H1 (cell line): ENCODE measurements around the gene ATE1. TPM values are rescaled to one million over a fixed set of nuclear protein-coding genes. Genes with fewer than 3 reads are reported as not detected.

Source experiments
- CTCF ChIA-PET: fragments of 300-600 bp; sonication (Branson Sonifier 250); formaldehyde crosslinking; loops from one replicate; lab custom pipeline; 2021; ENCODE audit not compliant: partially characterized antibody; lab: Charles Lee
- POLR2A ChIA-PET: fragments of 300-600 bp; sonication (Branson Sonifier 250); formaldehyde crosslinking; loops from one replicate; lab custom pipeline; 2021; ENCODE audit warnings: inconsistent platforms; ENCODE audit not compliant: partially characterized antibody; lab: Charles Lee
- DNase-seq, 2 experiments: peaks; one replicate each; pipeline versions ENCODE4 v3.0.0 to v3.0.0-alpha.2; 2010 to 2022; ENCODE audit warnings: low spot score in 2 of 2, low read depth in 1 of 2, mixed read lengths in 1 of 2
- FAIRE-seq: peaks from 2 replicates; lab custom pipeline; 2011; peaks lifted over from hg19 to GRCh38; lab: Jason Lieb, UNC
- H2AFZ ChIP-seq: 2 replicates; pipeline ENCODE4 v1.8.1; 2012; ENCODE audit warnings: low read length, inconsistent platforms
- H2AK5ac ChIP-seq: 2 replicates; pipeline ENCODE4 v1.6.1; 2013; ENCODE audit warnings: low read depth, low read length
- H2BK120ac ChIP-seq: replicated peaks from 2 replicates; pipeline ENCODE3; 2013; ENCODE audit warnings: low read depth, low read length, inconsistent platforms
- H2BK12ac ChIP-seq: 2 replicates; pipeline ENCODE4 v1.6.1; 2013; ENCODE audit warnings: low read depth, low read length
- H2BK15ac ChIP-seq: 2 replicates; pipeline ENCODE4 v1.6.1; 2013; ENCODE audit warnings: low read length
- H2BK20ac ChIP-seq: 2 replicates; pipeline ENCODE4 v1.6.1; 2013; ENCODE audit warnings: low read length
- H2BK5ac ChIP-seq: 2 replicates; pipeline ENCODE4 v1.6.1; 2013; ENCODE audit warnings: low read depth, low read length
- H3K14ac ChIP-seq: 2 replicates; pipeline ENCODE4 v1.6.1; 2013; ENCODE audit warnings: inconsistent platforms; ENCODE audit not compliant: insufficient read length
- H3K18ac ChIP-seq: 2 replicates; pipeline ENCODE4 v1.6.1; 2013; ENCODE audit warnings: low read length; ENCODE audit errors: extremely low read depth
- H3K23ac ChIP-seq: 2 replicates; pipeline ENCODE4 v1.6.1; 2013; ENCODE audit warnings: inconsistent platforms; ENCODE audit not compliant: insufficient read length
- H3K23me2 ChIP-seq: 2 replicates; pipeline ENCODE4 v1.6.1; 2013; ENCODE audit warnings: low read depth, low read length
- H3K27ac ChIP-seq: 2 replicates; pipeline ENCODE4 v1.6.1; 2011; ENCODE audit warnings: low read depth, low read length, inconsistent platforms
- H3K27me3 ChIP-seq, 4 experiments: replicated peaks in 1 of 4; 1 replicate in 1 of 4; 2 replicates in 3 of 4; pipeline versions ENCODE4 v1.6.1 to v1.8.1; 2011 to 2013; ENCODE audit warnings: low read length in 3 of 4, mild to moderate bottlenecking in 3 of 4, inconsistent platforms in 2 of 4, mixed read lengths in 2 of 4, moderate library complexity in 1 of 4; ENCODE audit not compliant: control insufficient read depth in 3 of 4, insufficient read depth in 3 of 4; ENCODE audit errors: extremely low read depth in 1 of 4
- H3K36me3 ChIP-seq, 4 experiments: 2 replicates each; pipeline versions ENCODE4 v1.6.1 to v1.8.1; 2011 to 2013; ENCODE audit warnings: mild to moderate bottlenecking in 4 of 4, low read length in 3 of 4, moderate library complexity in 2 of 4, control low read depth in 1 of 4, inconsistent platforms in 1 of 4; ENCODE audit not compliant: insufficient read depth in 4 of 4, control insufficient read depth in 2 of 4
- H3K4ac ChIP-seq: replicated peaks from 2 replicates; pipeline ENCODE3; 2013; ENCODE audit warnings: low read length, low read depth, mixed read lengths, inconsistent platforms; ENCODE audit not compliant: insufficient read length
- H3K4me1 ChIP-seq, 4 experiments: replicated peaks in 1 of 4; 1 replicate in 1 of 4; 2 replicates in 3 of 4; pipeline versions ENCODE4 v1.6.1 to v1.8.1; 2011 to 2013; ENCODE audit warnings: low read length in 3 of 4, inconsistent platforms in 2 of 4, mixed read lengths in 1 of 4; ENCODE audit not compliant: insufficient read depth in 4 of 4, control insufficient read depth in 3 of 4
- H3K4me2 ChIP-seq, 2 experiments: 2 replicates each; pipeline versions ENCODE4 v1.6.1 to v1.8.1; 2011 to 2013; ENCODE audit warnings: low read depth in 2 of 2, low read length in 2 of 2, control low read depth in 1 of 2, inconsistent platforms in 1 of 2, mild to moderate bottlenecking in 1 of 2; ENCODE audit not compliant: insufficient read depth in 1 of 2
- H3K4me3 ChIP-seq, 4 experiments: fragments of 200-600, 300-600 bp in 1 of 4; sonication (generic), shearing (Covaris generic), sonication (Bioruptor Twin) in 1 of 4; 2 replicates each; pipeline versions ENCODE4 v1.5.1 to v1.8.1; 2011 to 2016; ENCODE audit warnings: low read length in 4 of 4, low read depth in 3 of 4, control low read depth in 2 of 4, inconsistent platforms in 2 of 4, mild to moderate bottlenecking in 2 of 4, mixed read lengths in 1 of 4, moderate library complexity in 1 of 4; ENCODE audit not compliant: insufficient read depth in 2 of 4; ENCODE audit errors: extremely low read depth in 1 of 4
- H3K56ac ChIP-seq: replicated peaks from 2 replicates; pipeline ENCODE3; 2013; ENCODE audit warnings: low read depth, mild to moderate bottlenecking, mixed read lengths, low read length, inconsistent platforms; ENCODE audit not compliant: insufficient read length
- H3K79me1 ChIP-seq: 2 replicates; pipeline ENCODE4 v1.6.1; 2013; ENCODE audit warnings: low read depth, low read length, control low read depth
- H3K79me2 ChIP-seq, 2 experiments: 2 replicates each; pipeline versions ENCODE4 v1.6.1 to v1.8.1; 2012 to 2013; ENCODE audit warnings: low read length in 2 of 2, mild to moderate bottlenecking in 2 of 2, inconsistent platforms in 1 of 2; ENCODE audit not compliant: insufficient read depth in 2 of 2, control insufficient read depth in 1 of 2
- H3K9ac ChIP-seq, 4 experiments: replicated peaks in 1 of 4; 1 replicate in 1 of 4; 2 replicates in 3 of 4; pipeline versions ENCODE4 v1.6.1 to v1.8.1; 2011 to 2013; ENCODE audit warnings: low read depth in 3 of 4, low read length in 3 of 4, control low read depth in 2 of 4, mild to moderate bottlenecking in 2 of 4, moderate library complexity in 2 of 4, inconsistent platforms in 1 of 4; ENCODE audit errors: extremely low read depth in 1 of 4
- H3K9me3 ChIP-seq, 2 experiments: 2 replicates each; pipeline versions ENCODE4 v1.6.1 to v1.8.1; 2012 to 2013; ENCODE audit warnings: mild to moderate bottlenecking in 2 of 2, moderate library complexity in 2 of 2, control low read depth in 1 of 2, inconsistent platforms in 1 of 2, low read depth in 1 of 2, low read length in 1 of 2, mixed read lengths in 1 of 2; ENCODE audit not compliant: insufficient read depth in 2 of 2
- H4K20me1 ChIP-seq, 2 experiments: replicated peaks in 1 of 2; 2 replicates each; pipeline versions ENCODE3 to v1.8.1; 2011 to 2013; ENCODE audit warnings: inconsistent platforms in 2 of 2, low read length in 2 of 2, mild to moderate bottlenecking in 1 of 2; ENCODE audit not compliant: insufficient read depth in 2 of 2, control insufficient read depth in 1 of 2
- H4K5ac ChIP-seq: 2 replicates; pipeline ENCODE4 v1.6.1; 2013; ENCODE audit warnings: low read length, low read depth, mixed read lengths, inconsistent platforms; ENCODE audit not compliant: insufficient read length
- H4K8ac ChIP-seq: 2 replicates; pipeline ENCODE4 v1.8.0; 2013; ENCODE audit warnings: mild to moderate bottlenecking, moderate library complexity, low read length, inconsistent platforms; ENCODE audit not compliant: insufficient read depth; ENCODE audit errors: extremely low read depth
- H4K91ac ChIP-seq: replicated peaks from 2 replicates; pipeline ENCODE3; 2013; ENCODE audit warnings: low read length, mixed read lengths, inconsistent platforms; ENCODE audit not compliant: insufficient read length
- ATF3 ChIP-seq: IDR thresholded peaks from 2 replicates; pipeline ENCODE4 v1.6.1; 2011; ENCODE audit warnings: low read depth, mild to moderate bottlenecking, low read length; ENCODE audit not compliant: insufficient read depth
- BRCA1 ChIP-seq: IDR thresholded peaks from 2 replicates; pipeline ENCODE4 v1.6.1; 2012; ENCODE audit warnings: low read depth, low read length, improper control_type of control experiment
- CTBP2 ChIP-seq: IDR thresholded peaks from 2 replicates; pipeline ENCODE4 v1.7.0; 2011; ENCODE audit warnings: borderline replicate concordance, mild to moderate bottlenecking, moderate library complexity, mixed read lengths, low read length; ENCODE audit not compliant: insufficient read depth, insufficient read length
- FOSL1 ChIP-seq: IDR thresholded peaks from 2 replicates; pipeline ENCODE4 v1.6.1; 2011; ENCODE audit warnings: mild to moderate bottlenecking, low read depth, low read length, moderate library complexity; ENCODE audit not compliant: insufficient read depth
- PHF8 ChIP-seq: fragments of 200-600 bp; sonication (generic); conservative IDR thresholded peaks from 2 replicates; pipeline ENCODE4 v1.7.1; 2012; ENCODE audit warnings: low read depth, mild to moderate bottlenecking, inconsistent platforms, low read length, moderate library complexity
- POLR2AphosphoS5 ChIP-seq: IDR thresholded peaks from 2 replicates; pipeline ENCODE4 v1.6.1; 2011; ENCODE audit warnings: low read depth, low read length
- RAD21 ChIP-seq, 2 experiments: IDR thresholded peaks in 1 of 2; conservative IDR thresholded peaks in 1 of 2; 2 replicates each; pipeline ENCODE4 v1.6.1; 2011; ENCODE audit warnings: low read depth in 2 of 2, low read length in 2 of 2, improper control_type of control experiment in 1 of 2, inconsistent platforms in 1 of 2, mild to moderate bottlenecking in 1 of 2, moderate library complexity in 1 of 2
- RBBP5 ChIP-seq: IDR thresholded peaks from 2 replicates; pipeline ENCODE4 v1.7.1; 2012; ENCODE audit warnings: low read depth, mild to moderate bottlenecking, inconsistent platforms, low read length, moderate library complexity, borderline replicate concordance
- SAP30 ChIP-seq: fragments of 300-600 bp; sonication (generic); IDR thresholded peaks from 2 replicates; pipeline ENCODE4 v1.7.1; 2012; ENCODE audit warnings: low read length, moderate library complexity, mild to moderate bottlenecking, inconsistent platforms; ENCODE audit not compliant: insufficient read depth, insufficient replicate concordance
- SUZ12 ChIP-seq: fragments of 200-600 bp; sonication (generic); IDR thresholded peaks from 2 replicates; pipeline ENCODE4 v1.6.1; 2012; ENCODE audit warnings: mild to moderate bottlenecking, inconsistent platforms, low read length, moderate library complexity, mixed read lengths
- TBP ChIP-seq: IDR thresholded peaks from 2 replicates; pipeline ENCODE4 v1.6.1; 2011; ENCODE audit warnings: low read depth, low read length, improper control_type of control experiment
- TEAD4 ChIP-seq: IDR thresholded peaks from 2 replicates; pipeline ENCODE4 v1.6.1; 2012; ENCODE audit warnings: low read depth, low read length, inconsistent platforms, mixed read lengths
- WGBS, 2 experiments: shearing (Covaris generic) in 1 of 2; methylation state at CpG; one replicate each; pipeline versions ENCODE4 v1.1.6 to v1.1.7; 2013 to 2015; ENCODE audit warnings: low lambda C conversion rate in 2 of 2, mixed read lengths in 2 of 2, inconsistent platforms in 1 of 2, low coverage in 1 of 2, missing lambda C conversion rate in 1 of 2; ENCODE audit not compliant: insufficient replicate concordance in 2 of 2, insufficient coverage in 1 of 2, insufficient read length in 1 of 2; ENCODE audit errors: extremely low coverage in 1 of 2, missing lambda C conversion rate in 1 of 2; 5-methylcytosine and 5-hydroxymethylcytosine counted together
- polyA plus RNA-seq, 7 experiments: library from polyadenylated mRNA; depleted of rRNA in 3 of 7; stranded (reverse) in 5 of 7; unstranded in 2 of 7; fragments of >200 nt in 5 of 7; fragments of 200-250 nt in 2 of 7; gene quantifications; 1 replicate in 5 of 7; 2 replicates in 1 of 7; 4 replicates in 1 of 7; pipeline versions ENCODE4 v1.2.1 to v1.2.3, GENCODE V29; 2011 to 2013; ENCODE audit warnings: missing spikeins in 2 of 7, mixed read lengths in 2 of 7
- total RNA-seq: library from RNA; stranded (reverse); fragmentation: NEBNext Ultra II Directional; extraction: Animal tissue kit (Norgen Biotek cat#: 25700); gene quantifications from 2 replicates; pipeline ENCODE4 v1.2.1, GENCODE V29; 2021

The ATE1 gene
- total and polyA plus RNA-seq, 2 of the 8 experiments (the other 6 are each of a cell fraction or from before 2014, with no cell fraction given), result 8.8 to 26.9 TPM

- Histone ChIP-seq H3K56ac (no peak overlapping the region), H3K4me1 (no peaks in the 10 kb centered on the region; a peak in 2 of 7 replicates), H4K20me1 (no peaks in the 10 kb centered on the region), H3K23ac (no peak overlapping the region), H2BK12ac (no peak overlapping the region), H3K18ac (no peak overlapping the region), H3K23me2 (no peaks in the 10 kb centered on the region), H4K8ac (no peak overlapping the region), H2BK5ac (no peak overlapping the region), H3K4me3 (no peak overlapping the region), H3K27me3 (no peaks in the 10 kb centered on the region), H4K5ac (no peak overlapping the region), H2BK20ac (no peak overlapping the region), H3K27ac (no peak overlapping the region), H3K9ac (no peak overlapping the region), H2BK15ac (no peak overlapping the region), H3K4ac (no peak overlapping the region), H3K36me3 (peaks cover 0 to 12% (median 0%) of the 10 kb centered on the region in 4 experiments; a peak in 5 of 8 replicates), H3K79me1 (peaks cover 2% of the 10 kb centered on the region), H2BK120ac (no peak overlapping the region), H3K14ac (no peak overlapping the region), H2AFZ (no peak overlapping the region), H3K79me2 (no peaks in the 10 kb centered on the region), H3K9me3 (0 out of 4 replicates have a peak, but pooled peaks cover 0 to 2% of the 10 kb centered on the region in 2 experiments), H3K4me2 (no peak overlapping the region), H2AK5ac (no peak overlapping the region), H4K91ac (no peak overlapping the region)
- POLR2A ChIA-PET, result interaction anchor here (2.4 kb wide), 1 partner anchor 10 kb away, joined by 7 read pairs; no protein-coding TSS in a partner anchor
- WGBS, 2 experiments, result 88% methylated on average over 3 of the region's 3 CpGs; no CpG with 5 or more reads in 1 of the 2 experiments
- no peak for FAIRE-seq
- no peak for DNase-seq
- CTCF ChIA-PET, result interaction anchor here (0.7 to 1.6 kb wide), 2 partner anchors 10 to 41 kb away, joined by 3 to 5 read pairs; no protein-coding TSS in a partner anchor
- TF ChIP-seq POLR2AphosphoS5 (no peak), SUZ12 (no peak), RAD21 (IDR thresholded peaks at IDR 0.05 in 1 of 2, conservative IDR thresholded peaks at IDR 0.05 in 1 of 2; ENCODE audit: low read depth in 2 of 2, low read length in 2 of 2) (no peak), CTBP2 (no peak), TEAD4 (no peak), RBBP5 (no peak), TBP (no peak), FOSL1 (no peak), BRCA1 (no peak), ATF3 (no peak), SAP30 (no peak), PHF8 (no peak)
These were observed 63.2 kb downstream of the ATE1 start for GRCh38 chr10:121864653-121865052.
